PFSK-1 (cell line): ENCODE measurements around the gene ADAP1.

Experiments
- POLR2AphosphoS5 ChIP-seq: IDR thresholded peaks from 2 replicates; pipeline ENCODE4 v1.6.1; 2012; ENCODE audit warnings: low read depth, mild to moderate bottlenecking, control low read depth, low read length, moderate library complexity
- SIN3A ChIP-seq: IDR thresholded peaks from 2 replicates; pipeline ENCODE4 v1.6.1; 2012; ENCODE audit warnings: mild to moderate bottlenecking, low read length, moderate library complexity, borderline replicate concordance; ENCODE audit not compliant: insufficient read depth
- TAF1 ChIP-seq: IDR thresholded peaks from 2 replicates; pipeline ENCODE4 v1.6.1; 2012; ENCODE audit warnings: low read length, control low read depth, borderline replicate concordance; ENCODE audit not compliant: insufficient read depth
- TF ChIP-seq, protein P1 (sequence below), 2 experiments: IDR thresholded peaks; 2 replicates each; pipeline versions ENCODE4 v1.6.1 to v1.8.0; 2011 to 2012; ENCODE audit warnings: low read depth in 2 of 2, low read length in 2 of 2, control low read depth in 1 of 2, inconsistent platforms in 1 of 2, mild to moderate bottlenecking in 1 of 2, moderate library complexity in 1 of 2; ENCODE audit not compliant: insufficient read depth in 1 of 2

DNA sequence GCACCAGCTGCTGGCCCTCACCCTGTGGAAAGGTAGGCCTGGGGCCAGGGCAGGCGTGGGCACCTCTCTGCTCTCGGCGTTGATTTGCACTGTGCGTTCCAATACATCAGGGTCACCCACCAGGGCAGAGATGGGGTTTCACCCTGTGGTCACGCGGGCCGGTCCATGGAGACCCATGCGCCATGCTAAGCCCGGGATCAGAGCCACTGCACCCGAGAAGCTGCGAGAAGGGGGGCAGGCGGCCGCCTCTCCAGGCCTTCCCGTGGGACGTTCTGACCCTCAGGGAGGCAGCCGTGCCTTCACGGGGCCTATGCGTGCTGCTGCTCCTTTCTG, 67.0 kb downstream of the ADAP1 start:
- TF ChIP-seq, protein P1, sequence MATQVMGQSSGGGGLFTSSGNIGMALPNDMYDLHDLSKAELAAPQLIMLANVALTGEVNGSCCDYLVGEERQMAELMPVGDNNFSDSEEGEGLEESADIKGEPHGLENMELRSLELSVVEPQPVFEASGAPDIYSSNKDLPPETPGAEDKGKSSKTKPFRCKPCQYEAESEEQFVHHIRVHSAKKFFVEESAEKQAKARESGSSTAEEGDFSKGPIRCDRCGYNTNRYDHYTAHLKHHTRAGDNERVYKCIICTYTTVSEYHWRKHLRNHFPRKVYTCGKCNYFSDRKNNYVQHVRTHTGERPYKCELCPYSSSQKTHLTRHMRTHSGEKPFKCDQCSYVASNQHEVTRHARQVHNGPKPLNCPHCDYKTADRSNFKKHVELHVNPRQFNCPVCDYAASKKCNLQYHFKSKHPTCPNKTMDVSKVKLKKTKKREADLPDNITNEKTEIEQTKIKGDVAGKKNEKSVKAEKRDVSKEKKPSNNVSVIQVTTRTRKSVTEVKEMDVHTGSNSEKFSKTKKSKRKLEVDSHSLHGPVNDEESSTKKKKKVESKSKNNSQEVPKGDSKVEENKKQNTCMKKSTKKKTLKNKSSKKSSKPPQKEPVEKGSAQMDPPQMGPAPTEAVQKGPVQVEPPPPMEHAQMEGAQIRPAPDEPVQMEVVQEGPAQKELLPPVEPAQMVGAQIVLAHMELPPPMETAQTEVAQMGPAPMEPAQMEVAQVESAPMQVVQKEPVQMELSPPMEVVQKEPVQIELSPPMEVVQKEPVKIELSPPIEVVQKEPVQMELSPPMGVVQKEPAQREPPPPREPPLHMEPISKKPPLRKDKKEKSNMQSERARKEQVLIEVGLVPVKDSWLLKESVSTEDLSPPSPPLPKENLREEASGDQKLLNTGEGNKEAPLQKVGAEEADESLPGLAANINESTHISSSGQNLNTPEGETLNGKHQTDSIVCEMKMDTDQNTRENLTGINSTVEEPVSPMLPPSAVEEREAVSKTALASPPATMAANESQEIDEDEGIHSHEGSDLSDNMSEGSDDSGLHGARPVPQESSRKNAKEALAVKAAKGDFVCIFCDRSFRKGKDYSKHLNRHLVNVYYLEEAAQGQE (IDR thresholded peaks at IDR 0.05; ENCODE audit: insufficient read depth in 1 of 2, low read depth in 2 of 2, low read length in 2 of 2) = no peak
- TF ChIP-seq SIN3A = no peak
- no peak for TF ChIP-seq POLR2AphosphoS5
- no peak for TF ChIP-seq TAF1
